ENCODE measurements around the gene RIT2. TPM values are rescaled to one million over a fixed set of nuclear protein-coding genes. Genes with fewer than 3 reads are reported as not detected.

RIT2 gene
- total and polyA plus RNA-seq, 3 donors from 2014 or later = 0.82 TPM; not detected in 2

DNA sequence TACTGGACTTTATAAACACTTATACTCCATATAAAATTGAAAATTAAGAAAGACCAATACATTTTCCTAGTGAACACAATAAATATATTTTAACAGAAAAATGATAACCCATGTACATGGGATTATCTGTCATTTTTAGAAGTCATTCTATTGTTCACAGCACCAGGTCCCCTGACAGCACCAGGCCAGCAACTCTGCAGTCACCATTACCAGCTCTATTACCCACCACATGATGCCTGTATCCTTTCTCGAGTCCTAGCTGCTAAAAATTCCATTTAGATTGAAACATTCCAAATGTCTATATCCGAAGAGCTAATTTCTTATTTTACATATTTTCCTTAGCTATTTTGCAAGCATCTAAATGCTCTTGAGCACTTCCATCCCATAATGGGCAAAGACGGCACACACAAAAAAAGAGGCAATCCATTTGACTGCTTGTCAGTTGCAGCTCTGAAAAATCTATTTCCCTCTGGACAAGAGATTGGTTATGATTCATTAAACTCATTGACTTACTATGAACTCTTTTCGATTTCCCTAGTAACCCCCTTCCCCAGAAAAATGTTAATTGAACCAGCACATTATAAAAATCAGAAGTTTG lies 336.9 kb downstream of the RIT2 start:
- 70 to 92% methylated on average over 4 of the region's 4 CpGs for WGBS, 2 donors
- no peaks in the 10 kb centered on the region for H3K36me3 ChIP-seq (ENCODE audit: low read depth, missing control alignments)
- no peak for TF ChIP-seq POLR2A (IDR thresholded peaks at IDR 0.05)
- TF ChIP-seq, protein P1, sequence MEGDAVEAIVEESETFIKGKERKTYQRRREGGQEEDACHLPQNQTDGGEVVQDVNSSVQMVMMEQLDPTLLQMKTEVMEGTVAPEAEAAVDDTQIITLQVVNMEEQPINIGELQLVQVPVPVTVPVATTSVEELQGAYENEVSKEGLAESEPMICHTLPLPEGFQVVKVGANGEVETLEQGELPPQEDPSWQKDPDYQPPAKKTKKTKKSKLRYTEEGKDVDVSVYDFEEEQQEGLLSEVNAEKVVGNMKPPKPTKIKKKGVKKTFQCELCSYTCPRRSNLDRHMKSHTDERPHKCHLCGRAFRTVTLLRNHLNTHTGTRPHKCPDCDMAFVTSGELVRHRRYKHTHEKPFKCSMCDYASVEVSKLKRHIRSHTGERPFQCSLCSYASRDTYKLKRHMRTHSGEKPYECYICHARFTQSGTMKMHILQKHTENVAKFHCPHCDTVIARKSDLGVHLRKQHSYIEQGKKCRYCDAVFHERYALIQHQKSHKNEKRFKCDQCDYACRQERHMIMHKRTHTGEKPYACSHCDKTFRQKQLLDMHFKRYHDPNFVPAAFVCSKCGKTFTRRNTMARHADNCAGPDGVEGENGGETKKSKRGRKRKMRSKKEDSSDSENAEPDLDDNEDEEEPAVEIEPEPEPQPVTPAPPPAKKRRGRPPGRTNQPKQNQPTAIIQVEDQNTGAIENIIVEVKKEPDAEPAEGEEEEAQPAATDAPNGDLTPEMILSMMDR (IDR thresholded peaks at IDR 0.05) = no peak
- no peaks in the 10 kb centered on the region for H3K9me3 ChIP-seq
- no peak overlapping the region for H3K27ac ChIP-seq
- DNase-seq = no peak
- no peaks in the 10 kb centered on the region for H3K4me1 ChIP-seq
- no peaks in the 10 kb centered on the region for H3K27me3 ChIP-seq
- intact Hi-C loops (cut with DNase I; ENCODE audit: low total_unique reads) = no loop called here
- no peak overlapping the region for H3K4me3 ChIP-seq

DNA sequence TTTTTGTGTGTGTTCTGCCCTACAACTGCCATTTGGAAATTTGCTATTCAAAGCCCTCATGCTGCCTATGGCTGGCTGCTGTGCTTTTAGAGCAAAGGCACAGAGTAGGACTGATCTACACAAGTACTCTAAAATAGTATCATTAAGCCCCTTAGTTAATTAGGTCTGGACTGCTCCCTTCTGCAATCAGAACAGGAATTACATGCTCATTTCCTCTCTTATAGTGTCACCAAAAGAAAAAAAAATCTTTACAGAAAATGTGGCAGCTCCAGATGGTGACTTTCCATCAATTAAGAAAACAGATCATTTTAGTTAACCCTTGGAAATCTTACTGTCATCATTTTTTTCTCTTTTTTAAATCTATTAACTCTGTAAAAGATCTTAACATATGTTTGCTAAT lies 337.5 kb downstream of the RIT2 start:
- H3K27me3 ChIP-seq = no peaks in the 10 kb centered on the region
- no peak for DNase-seq
- intact Hi-C loops (cut with DNase I; ENCODE audit: low total_unique reads) = no loop called here
- H3K27ac ChIP-seq = no peak overlapping the region
- H3K9me3 ChIP-seq = no peaks in the 10 kb centered on the region
- no peaks in the 10 kb centered on the region for H3K36me3 ChIP-seq (ENCODE audit: low read depth, missing control alignments)
- H3K4me1 ChIP-seq = no peaks in the 10 kb centered on the region
- TF ChIP-seq POLR2A (IDR thresholded peaks at IDR 0.05) = no peak
- TF ChIP-seq, protein P1 (IDR thresholded peaks at IDR 0.05) = no peak
- H3K4me3 ChIP-seq = no peak overlapping the region

DNA sequence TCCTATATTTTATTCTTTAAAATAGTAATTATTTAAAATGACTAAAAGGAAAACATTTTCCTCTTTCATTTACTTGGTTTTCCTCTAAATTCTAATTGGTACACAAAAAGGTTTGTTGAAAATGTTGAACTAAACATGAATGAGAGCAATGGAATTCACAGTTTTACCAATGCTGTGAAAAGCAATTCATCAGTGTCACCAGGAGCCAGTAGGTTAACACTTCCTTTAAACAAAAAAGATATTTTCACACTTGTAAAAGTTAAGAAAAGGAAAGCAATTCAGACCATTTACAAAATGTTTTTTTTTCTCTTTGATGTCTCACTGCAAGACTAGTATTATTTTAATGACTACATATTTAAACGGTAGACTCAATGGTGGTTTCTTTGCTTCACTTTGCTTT lies 341.6 kb downstream of the RIT2 start:
- Histone ChIP-seq H3K27me3 (no peaks in the 10 kb centered on the region), H3K27ac (no peak overlapping the region), H3K9me3 (no peaks in the 10 kb centered on the region), H3K4me1 (no peaks in the 10 kb centered on the region), H3K4me3 (no peak overlapping the region), H3K36me3 (ENCODE audit: low read depth, missing control alignments) (no peaks in the 10 kb centered on the region)
- intact Hi-C loops (cut with DNase I; ENCODE audit: low total_unique reads) = no loop called here
- 41 to 45% methylated on average over 1 of the region's 1 CpG for WGBS, 2 donors
- no peak for TF ChIP-seq POLR2A (IDR thresholded peaks at IDR 0.05)
- TF ChIP-seq, protein P1 (IDR thresholded peaks at IDR 0.05) = no peak
- DNase-seq = no peak

DNA sequence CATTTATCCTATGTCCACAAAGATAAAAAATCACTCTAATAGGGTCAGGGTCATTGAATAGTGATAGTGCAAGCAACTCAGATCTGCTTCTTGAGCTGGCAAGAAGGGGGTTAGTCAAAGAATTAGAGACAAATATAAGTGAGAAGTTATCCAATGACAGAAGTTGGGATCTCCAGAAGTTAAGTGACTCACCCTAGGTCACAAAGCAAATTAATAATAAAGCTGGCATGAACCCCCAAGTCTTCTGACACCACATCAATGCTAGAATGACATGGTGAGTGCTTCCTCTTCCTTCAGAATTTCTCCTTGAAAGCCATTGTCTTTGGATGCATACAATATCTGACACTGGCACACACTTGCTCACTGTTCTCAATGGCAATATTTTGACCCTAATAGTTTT lies 343.5 kb downstream of the RIT2 start:
- H3K36me3 ChIP-seq (ENCODE audit: low read depth, missing control alignments) = no peaks in the 10 kb centered on the region
- TF ChIP-seq, protein P1 (IDR thresholded peaks at IDR 0.05) = no peak
- no peak for TF ChIP-seq POLR2A (IDR thresholded peaks at IDR 0.05)
- H3K27me3 ChIP-seq = no peaks in the 10 kb centered on the region
- DNase-seq = no peak
- no peak overlapping the region for H3K27ac ChIP-seq
- intact Hi-C loops (cut with DNase I; ENCODE audit: low total_unique reads) = no loop called here
- no peak overlapping the region for H3K4me3 ChIP-seq
- no peaks in the 10 kb centered on the region for H3K9me3 ChIP-seq
- H3K4me1 ChIP-seq = no peaks in the 10 kb centered on the region

DNA sequence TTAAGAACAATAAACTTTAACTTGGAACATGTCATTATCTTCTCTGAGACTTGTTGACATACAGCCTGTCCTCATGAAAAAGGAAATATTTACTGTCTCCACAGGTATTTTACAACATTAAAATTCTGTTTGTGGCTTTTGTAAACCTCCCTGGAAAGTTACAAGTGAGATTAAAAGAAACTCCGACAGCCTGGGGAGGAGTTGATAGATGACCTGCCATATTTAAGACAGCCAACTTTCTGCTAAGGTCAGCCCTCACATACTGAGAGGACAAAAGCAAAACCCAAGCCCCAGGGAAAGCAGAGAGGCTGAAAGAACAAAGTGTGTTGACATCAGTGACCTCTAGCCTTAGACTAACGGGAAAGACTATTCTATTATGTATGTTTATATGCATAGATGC lies 350.2 kb downstream of the RIT2 start:
- 43 to 51% methylated on average over 2 of the region's 2 CpGs for WGBS, 2 donors
- Histone ChIP-seq H3K27ac (no peak overlapping the region), H3K27me3 (no peaks in the 10 kb centered on the region), H3K4me1 (no peaks in the 10 kb centered on the region), H3K9me3 (no peaks in the 10 kb centered on the region), H3K4me3 (no peak overlapping the region), H3K36me3 (ENCODE audit: low read depth, missing control alignments) (no peaks in the 10 kb centered on the region)
- intact Hi-C loops (cut with DNase I; ENCODE audit: low total_unique reads) = no loop called here
- TF ChIP-seq, protein P1 (IDR thresholded peaks at IDR 0.05) = no peak
- TF ChIP-seq POLR2A (IDR thresholded peaks at IDR 0.05) = no peak
- DNase-seq = no peak
